Activated CD4-positive, CD25-positive, alpha-beta regulatory T cell treated with anti-CD3 and anti-CD28 coated beads, Interleukin-2, amount 50 U/mL, for 72 hours (primary cell): Measurements from ENCODE around the gene ATF7.
"Not testable (repeated sequence)": the region's sequence is repeated elsewhere in the genome, so short reads cannot be mapped to it uniquely, and the experiment has no call there.

Source experiments
- DNase-seq: peaks from one replicate; pipeline ENCODE4 v3.0.0; 2021

ATF7 gene

DNA sequence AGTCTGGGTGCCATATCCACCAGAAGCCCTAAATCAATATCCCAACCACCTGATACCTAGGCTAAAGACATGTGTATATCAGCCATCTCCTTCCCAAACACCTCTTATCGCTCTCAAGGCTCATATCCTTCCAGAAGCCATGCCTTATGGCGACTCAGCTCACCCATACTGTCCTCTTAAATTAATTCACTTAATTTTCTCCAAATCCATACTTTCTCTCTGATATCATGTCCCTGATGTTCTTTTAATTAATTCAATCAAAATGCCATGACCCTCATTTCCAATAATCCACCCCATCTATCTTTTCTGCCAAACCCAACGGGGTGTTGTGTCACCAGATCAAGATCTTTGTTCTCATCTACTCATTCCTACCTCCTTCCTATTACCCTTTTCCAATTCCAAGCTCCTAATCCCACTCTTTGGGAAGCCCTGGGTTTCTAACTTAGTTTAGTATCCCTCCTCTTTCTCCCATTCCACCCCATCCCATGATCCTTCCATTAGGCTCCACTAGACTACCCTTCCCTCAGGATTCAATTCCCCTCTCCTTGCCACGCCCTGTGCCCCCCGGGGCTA lies 723 bp downstream of the ATF7 start:
- DNase-seq, result no peak

GRCh38 chr12:53624956-53625355 lies 1.2 kb downstream of the ATF7 start:
- DNase-seq, result no peak

GRCh38 chr12:53624458-53624857 lies 1.7 kb downstream of the ATF7 start:
- DNase-seq, result no peak

- no peak for DNase-seq
Observed at GRCh38 chr12:53623548-53624385, 2.4 kb downstream of the ATF7 start.

DNA sequence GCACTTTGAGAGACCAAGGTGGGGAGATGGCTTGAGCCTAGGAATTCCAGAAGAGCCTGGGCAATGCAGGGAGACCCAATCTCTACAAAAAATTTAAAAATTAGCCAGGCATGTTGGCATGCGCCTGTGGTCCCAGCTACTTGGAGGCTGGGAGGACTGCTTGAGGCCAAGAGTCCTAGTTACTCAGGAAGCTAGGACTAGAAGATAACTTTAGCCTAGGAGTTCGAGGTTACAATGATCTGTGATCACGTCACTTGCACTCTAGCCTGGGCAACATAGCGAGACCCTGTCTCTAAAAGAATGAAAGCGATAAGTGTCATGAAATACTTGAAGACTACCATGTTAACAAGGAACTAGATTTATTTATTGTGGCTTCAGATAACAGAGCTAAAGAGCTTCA lies 3.5 kb downstream of the ATF7 start:
- no peak for DNase-seq

DNA sequence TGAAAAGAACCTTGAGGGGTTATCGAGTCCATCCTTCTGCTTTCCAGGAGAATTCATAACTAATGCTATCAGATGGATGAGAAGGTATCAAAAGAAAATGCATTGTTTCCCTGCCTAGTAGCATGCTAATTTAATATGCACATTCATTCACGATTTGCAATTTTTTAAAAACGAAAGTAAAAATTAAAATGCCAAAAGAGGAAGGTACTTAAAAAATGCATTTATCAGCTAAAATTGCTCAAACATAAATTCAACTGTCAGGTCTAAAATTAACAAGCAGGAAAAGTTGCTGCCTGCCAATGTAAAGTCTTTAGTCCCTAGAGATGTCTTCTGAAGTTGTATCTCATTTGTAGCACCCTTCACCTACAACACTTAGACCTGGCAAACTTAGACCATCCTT lies 7.9 kb downstream of the ATF7 start:
- DNase-seq, result no peak

GRCh38 chr12:53617700-53618099 lies 8.5 kb downstream of the ATF7 start:
- DNase-seq, result no peak

- DNase-seq, result no peak
Observed at GRCh38 chr12:53616950-53617349, 9.2 kb downstream of the ATF7 start.

DNA sequence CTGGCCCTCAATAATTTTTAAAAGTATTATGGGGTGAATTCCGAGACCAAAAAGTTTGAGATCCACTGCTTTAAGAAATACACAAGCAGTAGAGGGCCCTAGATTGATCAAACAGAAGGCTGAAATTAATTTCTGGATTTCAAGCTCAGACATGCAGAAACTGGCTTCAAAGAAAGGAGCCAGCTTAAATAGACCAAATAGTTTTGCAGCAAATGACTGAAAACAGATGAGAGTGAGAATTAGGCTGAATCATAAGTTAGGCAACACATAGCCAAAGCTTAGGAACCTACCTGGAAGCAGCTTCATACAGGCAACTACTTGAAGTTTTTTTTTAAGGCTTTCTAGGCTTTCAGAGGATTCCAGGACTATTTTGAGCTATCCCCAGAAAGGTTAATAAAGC lies 12.4 kb downstream of the ATF7 start:
- no peak for DNase-seq

DNA sequence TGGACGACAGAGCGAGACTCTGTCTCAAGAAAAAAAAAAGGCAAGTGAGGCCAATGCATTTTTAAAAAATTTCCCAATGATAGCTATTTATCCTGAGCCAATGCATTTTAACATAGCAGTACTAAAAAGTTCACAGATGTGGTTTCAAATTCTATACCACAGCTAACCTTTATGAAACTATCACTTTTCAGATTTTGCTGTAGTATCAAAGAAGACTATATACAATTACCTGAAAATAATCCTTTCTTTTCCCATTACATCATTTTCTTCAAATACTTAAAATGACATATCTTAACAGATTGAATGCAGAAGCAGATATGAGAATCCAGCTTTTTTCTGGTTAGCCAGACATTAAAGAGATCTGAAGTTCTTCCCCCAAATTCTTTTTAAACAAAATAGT lies 13.2 kb downstream of the ATF7 start:
- no peak for DNase-seq

DNA sequence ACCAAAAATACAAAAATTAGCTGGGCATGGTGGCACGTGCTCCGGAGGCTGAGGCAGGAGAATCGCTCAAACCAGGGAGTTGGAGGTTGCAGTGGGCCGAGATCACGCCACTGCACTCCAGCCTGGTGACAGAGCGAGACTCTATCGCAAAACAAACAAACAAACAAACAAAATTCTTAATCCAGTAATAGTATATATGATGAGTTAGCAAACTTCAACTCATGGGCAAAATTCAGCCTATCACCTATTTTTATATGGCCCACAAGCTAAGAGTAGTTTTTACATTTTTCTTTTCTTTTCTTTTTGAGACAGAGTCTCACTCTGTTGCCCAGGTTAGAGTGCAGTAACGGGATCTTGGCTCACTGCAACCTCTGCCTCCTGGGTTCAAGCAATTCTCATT lies 14.9 kb downstream of the ATF7 start:
- no peak for DNase-seq

DNA sequence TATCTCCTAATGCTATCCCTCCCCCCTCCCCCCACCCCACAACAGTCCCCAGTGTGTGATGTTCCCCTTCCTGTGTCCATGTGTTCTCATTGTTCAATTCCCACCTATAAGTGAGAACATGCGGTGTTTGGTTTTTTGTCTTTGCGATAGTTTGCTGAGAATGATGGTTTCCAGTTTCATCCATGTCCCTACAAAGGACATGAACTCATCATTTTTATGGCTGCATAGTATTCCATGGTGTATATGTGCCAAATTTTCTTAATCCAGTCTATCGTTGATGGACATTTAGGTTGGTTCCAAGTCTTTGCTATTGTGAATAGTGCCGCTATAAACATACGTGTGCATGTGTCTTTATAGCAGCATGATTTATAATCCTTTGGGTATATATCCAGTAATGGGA lies 19.5 kb downstream of the ATF7 start:
- not testable (repeated sequence) for DNase-seq

- DNase-seq, result no peak
Observed at GRCh38 chr12:53604581-53604980, 21.6 kb downstream of the ATF7 start.

- DNase-seq, result no peak
Observed at GRCh38 chr12:53603804-53604203, 22.4 kb downstream of the ATF7 start.

GRCh38 chr12:53603196-53603595 lies 23.0 kb downstream of the ATF7 start:
- DNase-seq, result no peak

- DNase-seq, result no peak
Observed at GRCh38 chr12:53602176-53602864, 23.9 kb downstream of the ATF7 start.

- DNase-seq, result no peak
Observed at GRCh38 chr12:53601296-53601847, 24.8 kb downstream of the ATF7 start.

- no peak for DNase-seq
Observed at GRCh38 chr12:53600490-53601295, 25.5 kb downstream of the ATF7 start.

DNA sequence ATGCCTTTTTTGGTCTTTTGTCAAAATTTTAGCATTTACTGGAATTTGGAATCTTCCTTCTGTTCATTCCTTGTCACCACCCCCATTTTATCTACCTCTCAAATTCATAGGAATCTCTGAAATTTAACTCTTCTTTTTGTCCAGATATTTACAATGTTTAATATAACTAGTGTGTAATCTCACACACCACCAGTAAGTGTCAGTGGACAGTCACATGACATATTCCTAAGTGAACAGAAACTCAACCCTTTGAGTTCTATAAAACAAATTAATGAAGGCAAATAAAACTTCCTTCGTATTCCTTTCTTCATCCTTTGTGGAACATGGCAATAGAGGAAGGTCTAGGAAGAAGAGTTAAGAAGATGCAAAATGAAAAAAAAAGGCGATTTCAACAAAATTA lies 26.6 kb downstream of the ATF7 start:
- DNase-seq, result no peak

GRCh38 chr12:53598971-53599370 lies 27.2 kb downstream of the ATF7 start:
- not testable (repeated sequence) for DNase-seq

DNA sequence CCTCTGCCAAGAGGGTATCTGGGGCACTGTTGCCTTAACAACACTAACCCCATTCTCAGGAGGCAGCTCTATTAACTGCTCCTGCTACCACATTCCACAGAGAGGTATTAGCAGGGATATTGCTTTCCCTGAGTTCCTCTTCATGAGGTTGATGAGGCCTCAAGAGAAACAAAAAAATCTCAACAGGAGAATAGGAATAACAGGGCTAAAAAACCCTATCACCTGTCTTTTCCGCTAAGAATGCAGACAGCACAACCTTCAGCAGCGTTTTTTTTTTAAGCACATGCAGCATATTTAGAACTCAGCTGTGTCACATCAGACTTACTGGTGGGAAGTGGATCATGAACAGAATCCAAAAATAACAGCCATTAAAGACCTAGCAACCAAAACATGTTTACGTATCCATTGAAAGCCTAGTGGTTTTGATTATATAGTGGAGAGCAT lies 29.2 kb downstream of the ATF7 start:
- no peak for DNase-seq

GRCh38 chr12:53594897-53595615 lies 31.1 kb downstream of the ATF7 start:
- no peak for DNase-seq
